Sigmoid colon (tissue), 7 donors: ENCODE data around the gene PRRC2C. TPM values are rescaled to one million over a fixed set of nuclear protein-coding genes. Genes with fewer than 3 reads are reported as not detected.

Experiments used
- DNase-seq: peaks from one replicate; pipeline ENCODE4 v3.0.0-alpha.2; 2019
- H3K27ac ChIP-seq, 4 donors: fragments of 200-600 bp; sonication (generic); one replicate each; pipeline ENCODE4 v1.5.1; 2016 to 2019; ENCODE audit warnings: mild to moderate bottlenecking in 1 of 4
- H3K27me3 ChIP-seq, 3 donors: fragments of 200-600 bp; sonication (generic); one replicate each; pipeline ENCODE4 v1.5.1; 2019; ENCODE audit warnings: mild to moderate bottlenecking in 1 of 3
- H3K36me3 ChIP-seq, 4 donors: fragments of 200-600 bp; sonication (generic); one replicate each; pipeline ENCODE4 v1.5.1; 2016 to 2019
- H3K4me1 ChIP-seq, 4 donors: fragments of 200-600 bp; sonication (generic); one replicate each; pipeline ENCODE4 v1.5.1; 2017 to 2019
- H3K4me3 ChIP-seq, 4 donors: fragments of 200-600 bp; sonication (generic); one replicate each; pipeline ENCODE4 v1.5.1; 2017 to 2019; ENCODE audit warnings: mild to moderate bottlenecking in 2 of 4, moderate library complexity in 1 of 4
- H3K9me3 ChIP-seq, 4 donors: fragments of 200-600 bp in 3 of 4; sonication (generic) in 3 of 4; one replicate each; pipeline versions ENCODE4 v1.5.1 to v1.6.1; 2013 to 2019
- CTCF ChIP-seq, 4 experiments: fragments of 450-650 bp in 3 of 4; fragments of 200-600 bp in 1 of 4; IDR thresholded peaks; one replicate each; pipeline ENCODE4 v1.5.1; 2016 to 2019; ENCODE audit warnings: antibody characterized with exemption in 4 of 4, mild to moderate bottlenecking in 3 of 4, moderate library complexity in 2 of 4
- EP300 ChIP-seq, 4 donors: sonication (generic); formaldehyde crosslinking; IDR thresholded peaks; one replicate each; pipeline ENCODE4 v1.6.1; 2017; ENCODE audit warnings: antibody characterized with exemption in 4 of 4
- POLR2A ChIP-seq, 2 donors: fragments of 450-650 bp; IDR thresholded peaks; one replicate each; pipeline ENCODE4 v1.6.1; 2016; ENCODE audit warnings: antibody characterized with exemption in 2 of 2, mild to moderate bottlenecking in 2 of 2, moderate library complexity in 2 of 2
- POLR2AphosphoS5 ChIP-seq, 4 donors: sonication (generic); formaldehyde crosslinking; IDR thresholded peaks; one replicate each; pipeline ENCODE4 v1.6.1; 2017; ENCODE audit warnings: antibody characterized with exemption in 4 of 4
- WGBS, 2 donors: extraction: QIAGEN DNeasy Blood & Tissue Kit; methylation state at CpG; one replicate each; pipeline ENCODE4 v1.1.7; 2013; 5-methylcytosine and 5-hydroxymethylcytosine counted together
- intact Hi-C: fragments of 100-400 bp; cut with DNase I; formaldehyde crosslinking; loops from one replicate; pipeline ENCODE4 v1.15.1; 2023
- polyA plus RNA-seq, 3 donors: library from polyadenylated mRNA; stranded (reverse); fragments of 200-250 nt; gene quantifications; one replicate each; pipeline ENCODE4 v1.2.3, GENCODE V29; 2013
- total RNA-seq, 4 donors: library from RNA; depleted of rRNA; stranded (reverse); fragments of >200 nt; gene quantifications; one replicate each; pipeline ENCODE4 v1.1.0, GENCODE V29; 2016
- donor health status: healthy with polysubstance abuse.
- donor health status: Bipolar disorder and iron deficiency.
- donor health status: healthy.

Gene PRRC2C
- total and polyA plus RNA-seq, 7 donors = 7.8 to 80.0 (median 52.6) TPM

- WGBS, 2 donors = 76 to 84% methylated on average over 2 of the region's 2 CpGs
- intact Hi-C loops = no loop called here
- Histone ChIP-seq H3K4me3 (no peak overlapping the region), H3K27me3 (no peaks in the 10 kb centered on the region), H3K9me3 (no peaks in the 10 kb centered on the region), H3K36me3 (no peaks in the 10 kb centered on the region), H3K27ac (no peak overlapping the region), H3K4me1 (no peaks in the 10 kb centered on the region)
- no peak for DNase-seq
- TF ChIP-seq POLR2AphosphoS5 (IDR thresholded peaks at IDR 0.05) = no peak
- TF ChIP-seq POLR2A (IDR thresholded peaks at IDR 0.05) = no peak
- no peak for TF ChIP-seq CTCF (IDR thresholded peaks at IDR 0.05)
- TF ChIP-seq EP300 (IDR thresholded peaks at IDR 0.05) = no peak
Observed at GRCh38 chr1:171616586-171616985, 131.3 kb downstream of the PRRC2C start.

GRCh38 chr1:171622152-171622462, 136.8 kb downstream of the PRRC2C start, which contains the start of gene MYOCOS:
MYOCOS (plus strand) TSS chr1:171622243; CDS start chr1:171623884, 1,641 bp downstream.
- intact Hi-C loops = no loop called here

GRCh38 chr1:171623651-171624331, 138.5 kb downstream of the PRRC2C start:
- intact Hi-C loops = no loop called here
- Histone ChIP-seq H3K4me1 (no peaks in the 10 kb centered on the region), H3K27me3 (no peaks in the 10 kb centered on the region), H3K36me3 (no peaks in the 10 kb centered on the region), H3K27ac (no peak overlapping the region), H3K4me3 (no peak overlapping the region), H3K9me3 (no peaks in the 10 kb centered on the region)
- DNase-seq = no peak
- 77 to 86% methylated on average over 9 of the region's 9 CpGs for WGBS, 2 donors
- TF ChIP-seq POLR2AphosphoS5 (IDR thresholded peaks at IDR 0.05) (no peak), POLR2A (IDR thresholded peaks at IDR 0.05) (no peak), EP300 (IDR thresholded peaks at IDR 0.05) (no peak), CTCF (IDR thresholded peaks at IDR 0.05) (no peak)

More at GRCh38 chr1:171622152-171622462, 136.8 kb downstream of the PRRC2C start, which contains the start of gene MYOCOS:
- Histone ChIP-seq H3K9me3 (no peaks in the 10 kb centered on the region), H3K4me3 (no peak within 1 kb of the TSS), H3K4me1 (no peaks in the 10 kb centered on the region), H3K27me3 (no peaks in the 10 kb centered on the region), H3K27ac (no peak within 1 kb of the TSS), H3K36me3 (no peaks in the 10 kb centered on the region)
- no peak for TF ChIP-seq POLR2A (IDR thresholded peaks at IDR 0.05)
- no peak for TF ChIP-seq EP300 (IDR thresholded peaks at IDR 0.05)
- no peak for TF ChIP-seq CTCF (IDR thresholded peaks at IDR 0.05)
- no peak for TF ChIP-seq POLR2AphosphoS5 (IDR thresholded peaks at IDR 0.05)
- WGBS, 2 donors = 79 to 82% methylated on average over 7 of the region's 7 CpGs
- no peak for DNase-seq

- no peak overlapping the region for H3K4me3 ChIP-seq
- no peaks in the 10 kb centered on the region for H3K36me3 ChIP-seq
- DNase-seq = no peak
- intact Hi-C loops = no loop called here
- H3K4me1 ChIP-seq = no peaks in the 10 kb centered on the region
- no peaks in the 10 kb centered on the region for H3K9me3 ChIP-seq
- H3K27ac ChIP-seq = no peak overlapping the region
- H3K27me3 ChIP-seq = no peaks in the 10 kb centered on the region
- TF ChIP-seq CTCF (IDR thresholded peaks at IDR 0.05) = no peak
- WGBS, 2 donors = 80 to 88% methylated on average over 1 of the region's 1 CpG
Observed at GRCh38 chr1:171625225-171625624, 139.9 kb downstream of the PRRC2C start.

- no peak overlapping the region for H3K4me3 ChIP-seq
- no peaks in the 10 kb centered on the region for H3K36me3 ChIP-seq
- intact Hi-C loops = no loop called here
- no peaks in the 10 kb centered on the region for H3K9me3 ChIP-seq
- DNase-seq = no peak
- no peaks in the 10 kb centered on the region for H3K27me3 ChIP-seq
- TF ChIP-seq POLR2AphosphoS5 (IDR thresholded peaks at IDR 0.05) = no peak
- TF ChIP-seq CTCF (IDR thresholded peaks at IDR 0.05) = no peak
- no peak for TF ChIP-seq POLR2A (IDR thresholded peaks at IDR 0.05)
- no peak for TF ChIP-seq EP300 (IDR thresholded peaks at IDR 0.05)
- WGBS, 2 donors = 74 to 83% methylated on average over 5 of the region's 5 CpGs
- H3K4me1 ChIP-seq = no peaks in the 10 kb centered on the region
- no peak overlapping the region for H3K27ac ChIP-seq
Observed at GRCh38 chr1:171627020-171627419, 141.7 kb downstream of the PRRC2C start.
